Neural cell (in vitro differentiated cells): ENCODE results near the gene NOS1AP. TPM values are rescaled to one million over a fixed set of nuclear protein-coding genes. Genes with fewer than 3 reads are reported as not detected.

Experiments used
- H2AFZ ChIP-seq: fragments of 200-600, 300-800 bp; sonication (generic), shearing (Covaris generic); 2 replicates; pipeline ENCODE4 v1.6.0; 2014; ENCODE audit warnings: low read depth, mild to moderate bottlenecking, antibody characterized with exemption, low read length, moderate library complexity
- H3F3A ChIP-seq: fragments of 200-600 bp; shearing (Covaris generic); 2 replicates; pipeline ENCODE4 v1.6.1; 2016; ENCODE audit warnings: mild to moderate bottlenecking, moderate library complexity, mixed read lengths, antibody characterized with exemption, low read length; ENCODE audit not compliant: insufficient read depth, poor library complexity, severe bottlenecking
- H3K27ac ChIP-seq: fragments of 200-600, 300-800 bp; sonication (generic), shearing (Covaris generic); 2 replicates; pipeline ENCODE4 v1.5.1; 2014; ENCODE audit warnings: mild to moderate bottlenecking, low read length, moderate library complexity
- H3K27me3 ChIP-seq: fragments of 300-800, 200-600 bp; sonication (generic), shearing (Covaris generic); 2 replicates; pipeline ENCODE4 v1.6.0; 2014; ENCODE audit warnings: mild to moderate bottlenecking, low read depth, low read length, moderate library complexity; ENCODE audit not compliant: insufficient read depth
- H3K36me3 ChIP-seq: fragments of 300-800, 200-600 bp; sonication (generic), shearing (Covaris generic); 2 replicates; pipeline ENCODE4 v1.5.1; 2014; ENCODE audit warnings: mild to moderate bottlenecking, antibody characterized with exemption, low read length, moderate library complexity; ENCODE audit not compliant: insufficient read depth
- H3K4me2 ChIP-seq: fragments of 300-800, 200-600 bp; sonication (generic), shearing (Covaris generic); 2 replicates; pipeline ENCODE4 v1.6.0; 2014; ENCODE audit warnings: mild to moderate bottlenecking, low read length
- H3K4me3 ChIP-seq: fragments of 300-800, 200-600 bp; sonication (generic), shearing (Covaris generic); 2 replicates; pipeline ENCODE4 v1.5.1; 2014; ENCODE audit warnings: mild to moderate bottlenecking, low read length, moderate library complexity
- H3K79me2 ChIP-seq: fragments of 200-600 bp; shearing (Covaris generic); replicated peaks from 2 replicates; pipeline ENCODE4 v1.6.0; 2014; ENCODE audit warnings: mild to moderate bottlenecking, low read length, moderate library complexity; ENCODE audit not compliant: insufficient read depth
- H3K9ac ChIP-seq: fragments of 300-800, 200-600 bp; sonication (generic), shearing (Covaris generic); 2 replicates; pipeline ENCODE4 v1.6.1; 2016; ENCODE audit warnings: mild to moderate bottlenecking, low read length, mixed read lengths
- H3K9me2 ChIP-seq: fragments of 200-600 bp; shearing (Covaris generic); 2 replicates; pipeline ENCODE4 v1.6.1; 2016; ENCODE audit warnings: mild to moderate bottlenecking, low read length, mixed read lengths; ENCODE audit not compliant: insufficient read depth
- H3K9me3 ChIP-seq: fragments of 200-600, 300-800 bp; sonication (generic), shearing (Covaris generic); 2 replicates; pipeline ENCODE4 v1.6.1; 2016; ENCODE audit warnings: mild to moderate bottlenecking, mixed run types, low read length, moderate library complexity, mixed read lengths
- H4K20me1 ChIP-seq: fragments of 200-600 bp; shearing (Covaris generic); 2 replicates; pipeline ENCODE4 v1.6.1; 2016; ENCODE audit warnings: mild to moderate bottlenecking, mixed run types; ENCODE audit not compliant: insufficient read depth
- EP300 ChIP-seq: fragments of 450-650 bp; conservative IDR thresholded peaks from 2 replicates; pipeline ENCODE4 v1.6.1; 2014; ENCODE audit warnings: antibody characterized with exemption, mild to moderate bottlenecking, moderate library complexity; ENCODE audit not compliant: poor library complexity, severe bottlenecking
- EZH2 ChIP-seq: fragments of 200-600, 300-800 bp; shearing (Covaris generic), sonication (generic); IDR thresholded peaks from 2 replicates; pipeline ENCODE4 v1.6.1; 2014; ENCODE audit warnings: antibody characterized with exemption, low read length, borderline replicate concordance, mild to moderate bottlenecking; ENCODE audit not compliant: insufficient read depth, poor library complexity, severe bottlenecking
- MXI1 ChIP-seq: fragments of 450-650 bp; conservative IDR thresholded peaks from 2 replicates; pipeline ENCODE4 v1.6.1; 2014; ENCODE audit warnings: antibody characterized with exemption, mild to moderate bottlenecking; ENCODE audit not compliant: poor library complexity, severe bottlenecking
- POLR2AphosphoS5 ChIP-seq: IDR thresholded peaks from 2 replicates; pipeline ENCODE4 v1.6.1; 2012
- RAD21 ChIP-seq: fragments of 450-650 bp; conservative IDR thresholded peaks from 2 replicates; pipeline ENCODE4 v1.6.1; 2014; ENCODE audit warnings: antibody characterized with exemption, mild to moderate bottlenecking, moderate library complexity
- SMC3 ChIP-seq: fragments of 450-650 bp; conservative IDR thresholded peaks from 2 replicates; pipeline ENCODE4 v1.6.1; 2014; ENCODE audit warnings: antibody characterized with exemption, mild to moderate bottlenecking, moderate library complexity; ENCODE audit not compliant: poor library complexity
- TAF1 ChIP-seq: IDR thresholded peaks from 2 replicates; pipeline ENCODE4 v1.6.1; 2012; ENCODE audit warnings: low read depth
- polyA plus RNA-seq: library from polyadenylated mRNA; depleted of rRNA; stranded (reverse); fragments of >200 nt; gene quantifications from 2 replicates; pipeline ENCODE4 v1.2.3, GENCODE V29; 2014
- TF ChIP-seq, protein P1 (sequence below): fragments of 450-650 bp; IDR thresholded peaks from 2 replicates; pipeline ENCODE4 v1.5.1; 2014; ENCODE audit warnings: antibody characterized with exemption, mild to moderate bottlenecking, moderate library complexity; ENCODE audit not compliant: poor library complexity, severe bottlenecking
- TF ChIP-seq, protein P2 (sequence below): IDR thresholded peaks from 2 replicates; pipeline ENCODE4 v1.6.1; 2012; ENCODE audit warnings: borderline replicate concordance

Gene NOS1AP
- polyA plus RNA-seq, 1 donor from 2014 or later, result 5.3 TPM

DNA sequence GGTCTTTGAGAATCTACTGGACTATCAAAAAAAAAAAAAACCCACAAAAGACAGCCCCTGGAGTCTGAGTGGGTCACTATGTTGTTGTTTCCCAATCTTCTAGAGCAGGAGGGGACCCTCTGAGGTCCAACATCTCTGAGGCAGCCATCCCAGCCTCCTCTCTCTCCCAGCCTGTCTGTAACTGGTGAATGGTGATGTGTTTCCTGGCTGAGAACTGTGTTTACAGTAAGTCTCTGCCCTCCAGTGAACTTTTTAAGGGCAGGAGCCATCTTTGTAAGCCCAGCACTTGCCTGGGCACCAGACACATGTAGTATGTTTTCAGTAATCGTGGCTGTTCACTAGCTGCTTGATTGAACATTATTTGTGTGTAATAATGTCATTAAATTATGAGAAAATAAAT, 221.5 kb downstream of the NOS1AP start:
- Histone ChIP-seq H3K36me3 (no peaks in the 10 kb centered on the region), H3K27ac (peak overlapping the region; percentile 61), H3K9ac (no peak overlapping the region), H3K9me2 (no peaks in the 10 kb centered on the region), H3K27me3 (no peaks in the 10 kb centered on the region), H3K4me2 (no peak overlapping the region), H3K4me3 (no peak overlapping the region), H3K9me3 (no peaks in the 10 kb centered on the region), H3F3A (no peaks in the 10 kb centered on the region), H2AFZ (no peak overlapping the region), H3K79me2 (no peaks in the 10 kb centered on the region), H4K20me1 (no peaks in the 10 kb centered on the region)
- TF ChIP-seq RAD21, result no peak

DNA sequence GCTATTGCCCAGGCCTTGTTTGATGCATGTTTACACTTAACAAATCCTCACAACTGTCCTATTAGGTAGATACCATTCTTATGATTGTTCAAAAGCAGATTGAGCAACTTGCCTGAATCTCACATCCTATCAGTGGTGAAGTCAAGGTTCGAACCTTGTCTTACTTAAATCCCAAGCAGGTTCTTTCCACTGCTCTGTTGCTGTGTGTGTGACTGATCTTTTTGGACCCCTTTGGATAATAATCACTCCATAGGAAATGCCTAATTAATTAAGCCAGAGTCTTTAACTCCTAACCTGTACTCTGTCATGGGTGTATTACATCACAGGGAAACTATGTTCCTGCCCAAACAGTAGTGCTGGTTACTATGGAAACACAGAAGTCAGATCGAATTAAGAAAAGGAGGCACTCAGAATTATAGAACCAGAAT, 222.9 kb downstream of the NOS1AP start:
- no peaks in the 10 kb centered on the region for H3K9me2 ChIP-seq
- no peaks in the 10 kb centered on the region for H4K20me1 ChIP-seq
- no peak overlapping the region for H3K4me3 ChIP-seq
- TF ChIP-seq RAD21 (no peak), SMC3 (no peak), MXI1 (no peak), TAF1 (no peak), EZH2 (no peak), POLR2AphosphoS5 (no peak), EP300 (no peak)
- TF ChIP-seq, protein P1, sequence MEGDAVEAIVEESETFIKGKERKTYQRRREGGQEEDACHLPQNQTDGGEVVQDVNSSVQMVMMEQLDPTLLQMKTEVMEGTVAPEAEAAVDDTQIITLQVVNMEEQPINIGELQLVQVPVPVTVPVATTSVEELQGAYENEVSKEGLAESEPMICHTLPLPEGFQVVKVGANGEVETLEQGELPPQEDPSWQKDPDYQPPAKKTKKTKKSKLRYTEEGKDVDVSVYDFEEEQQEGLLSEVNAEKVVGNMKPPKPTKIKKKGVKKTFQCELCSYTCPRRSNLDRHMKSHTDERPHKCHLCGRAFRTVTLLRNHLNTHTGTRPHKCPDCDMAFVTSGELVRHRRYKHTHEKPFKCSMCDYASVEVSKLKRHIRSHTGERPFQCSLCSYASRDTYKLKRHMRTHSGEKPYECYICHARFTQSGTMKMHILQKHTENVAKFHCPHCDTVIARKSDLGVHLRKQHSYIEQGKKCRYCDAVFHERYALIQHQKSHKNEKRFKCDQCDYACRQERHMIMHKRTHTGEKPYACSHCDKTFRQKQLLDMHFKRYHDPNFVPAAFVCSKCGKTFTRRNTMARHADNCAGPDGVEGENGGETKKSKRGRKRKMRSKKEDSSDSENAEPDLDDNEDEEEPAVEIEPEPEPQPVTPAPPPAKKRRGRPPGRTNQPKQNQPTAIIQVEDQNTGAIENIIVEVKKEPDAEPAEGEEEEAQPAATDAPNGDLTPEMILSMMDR, result no peak
- TF ChIP-seq, protein P2, sequence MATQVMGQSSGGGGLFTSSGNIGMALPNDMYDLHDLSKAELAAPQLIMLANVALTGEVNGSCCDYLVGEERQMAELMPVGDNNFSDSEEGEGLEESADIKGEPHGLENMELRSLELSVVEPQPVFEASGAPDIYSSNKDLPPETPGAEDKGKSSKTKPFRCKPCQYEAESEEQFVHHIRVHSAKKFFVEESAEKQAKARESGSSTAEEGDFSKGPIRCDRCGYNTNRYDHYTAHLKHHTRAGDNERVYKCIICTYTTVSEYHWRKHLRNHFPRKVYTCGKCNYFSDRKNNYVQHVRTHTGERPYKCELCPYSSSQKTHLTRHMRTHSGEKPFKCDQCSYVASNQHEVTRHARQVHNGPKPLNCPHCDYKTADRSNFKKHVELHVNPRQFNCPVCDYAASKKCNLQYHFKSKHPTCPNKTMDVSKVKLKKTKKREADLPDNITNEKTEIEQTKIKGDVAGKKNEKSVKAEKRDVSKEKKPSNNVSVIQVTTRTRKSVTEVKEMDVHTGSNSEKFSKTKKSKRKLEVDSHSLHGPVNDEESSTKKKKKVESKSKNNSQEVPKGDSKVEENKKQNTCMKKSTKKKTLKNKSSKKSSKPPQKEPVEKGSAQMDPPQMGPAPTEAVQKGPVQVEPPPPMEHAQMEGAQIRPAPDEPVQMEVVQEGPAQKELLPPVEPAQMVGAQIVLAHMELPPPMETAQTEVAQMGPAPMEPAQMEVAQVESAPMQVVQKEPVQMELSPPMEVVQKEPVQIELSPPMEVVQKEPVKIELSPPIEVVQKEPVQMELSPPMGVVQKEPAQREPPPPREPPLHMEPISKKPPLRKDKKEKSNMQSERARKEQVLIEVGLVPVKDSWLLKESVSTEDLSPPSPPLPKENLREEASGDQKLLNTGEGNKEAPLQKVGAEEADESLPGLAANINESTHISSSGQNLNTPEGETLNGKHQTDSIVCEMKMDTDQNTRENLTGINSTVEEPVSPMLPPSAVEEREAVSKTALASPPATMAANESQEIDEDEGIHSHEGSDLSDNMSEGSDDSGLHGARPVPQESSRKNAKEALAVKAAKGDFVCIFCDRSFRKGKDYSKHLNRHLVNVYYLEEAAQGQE, result no peak
- H3K27ac ChIP-seq, result no peak overlapping the region
- no peak overlapping the region for H2AFZ ChIP-seq
- H3K27me3 ChIP-seq, result no peaks in the 10 kb centered on the region
- no peak overlapping the region for H3K4me2 ChIP-seq
- no peaks in the 10 kb centered on the region for H3K36me3 ChIP-seq
- no peak overlapping the region for H3K9ac ChIP-seq
- H3F3A ChIP-seq, result no peaks in the 10 kb centered on the region
- no peaks in the 10 kb centered on the region for H3K79me2 ChIP-seq
- no peaks in the 10 kb centered on the region for H3K9me3 ChIP-seq

DNA sequence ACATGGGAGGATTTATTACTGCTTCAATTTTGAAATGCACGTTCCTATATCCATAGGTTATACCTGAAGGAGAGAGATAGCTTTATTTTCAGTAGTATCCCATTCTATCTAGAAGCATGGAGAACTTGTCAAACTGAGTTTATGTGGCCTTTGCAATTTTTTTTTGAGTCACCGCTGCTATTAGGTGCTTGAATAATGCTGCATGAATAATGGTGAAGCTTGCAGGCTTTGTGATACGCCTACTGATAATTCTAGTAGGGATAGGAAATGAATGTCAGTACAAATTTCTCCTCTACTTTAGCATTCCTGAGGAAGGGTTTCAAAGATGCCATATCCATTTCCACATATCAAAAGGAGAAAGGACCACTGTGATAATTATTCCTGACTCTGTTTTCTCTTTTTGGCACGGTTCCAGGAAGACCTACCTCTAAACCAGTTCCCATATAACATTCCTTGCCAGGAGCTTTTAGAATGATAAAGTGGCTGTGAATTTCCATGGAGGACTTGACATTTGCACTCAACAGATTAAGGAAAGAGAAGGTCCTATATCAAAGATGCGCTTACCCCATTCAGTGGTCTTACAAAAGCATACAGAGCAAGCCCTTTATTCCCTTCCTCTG, 223.7 kb downstream of the NOS1AP start:
- H3K9ac ChIP-seq, result no peak overlapping the region
- no peak for TF ChIP-seq TAF1
- TF ChIP-seq RAD21, result no peak
- no peak for TF ChIP-seq POLR2AphosphoS5
- no peak for TF ChIP-seq SMC3
- no peak for TF ChIP-seq EP300
- H3K27me3 ChIP-seq, result no peaks in the 10 kb centered on the region
- no peaks in the 10 kb centered on the region for H3K9me2 ChIP-seq
- no peak overlapping the region for H3K27ac ChIP-seq
- H2AFZ ChIP-seq, result no peak overlapping the region
- no peak overlapping the region for H3K4me3 ChIP-seq
- no peaks in the 10 kb centered on the region for H3K36me3 ChIP-seq
- H4K20me1 ChIP-seq, result no peaks in the 10 kb centered on the region
- H3K79me2 ChIP-seq, result no peaks in the 10 kb centered on the region
- H3K4me2 ChIP-seq, result no peak overlapping the region
- H3F3A ChIP-seq, result no peaks in the 10 kb centered on the region
- H3K9me3 ChIP-seq, result no peaks in the 10 kb centered on the region
